Activated B cell treated with CpG ODN at 0.5 μM for 24 hours (primary cell): ENCODE results near the gene SERTAD3. TPM values are rescaled to one million over a fixed set of nuclear protein-coding genes. Genes with fewer than 3 reads are reported as not detected.
"Not testable (repeated sequence)": the region's sequence is repeated elsewhere in the genome, so short reads cannot be mapped to it uniquely, and the experiment has no call there.

Experiments
- ATAC-seq: fragments of 200-7000 bp; cut with Tn5 transposase; one replicate; pipeline ENCODE4 v1.10.0; 2021; ENCODE audit warnings: low read depth, mild to moderate bottlenecking, moderate library complexity
- CTCF ChIA-PET: fragments of 350-600 bp; sonication (Branson Sonifier 250); formaldehyde crosslinking; loops from one replicate; lab custom pipeline; 2021; ENCODE audit warnings: antibody characterized with exemption; lab: Charles Lee
- POLR2A ChIA-PET: fragments of 350-600 bp; sonication (Branson Sonifier 250); formaldehyde crosslinking; loops from one replicate; lab custom pipeline; 2021; ENCODE audit warnings: antibody characterized with exemption; lab: Charles Lee
- DNase-seq: peaks from one replicate; pipeline ENCODE4 v3.0.0; 2022
- H3K27ac Mint-ChIP-seq: one replicate; pipeline ENCODE4 v1.8.0; 2020; ENCODE audit warnings: mixed read lengths
- H3K27me3 Mint-ChIP-seq: one replicate; pipeline ENCODE4 v1.8.0; 2021; ENCODE audit warnings: mixed read lengths
- H3K36me3 Mint-ChIP-seq: one replicate; pipeline ENCODE4 v1.8.0; 2021; ENCODE audit warnings: low read depth, mixed read lengths
- H3K4me1 Mint-ChIP-seq: one replicate; pipeline ENCODE4 v1.8.0; 2021; ENCODE audit warnings: mixed read lengths
- H3K4me3 Mint-ChIP-seq: one replicate; pipeline ENCODE4 v1.8.0; 2020; ENCODE audit warnings: mild to moderate bottlenecking, mixed read lengths
- H3K9me3 Mint-ChIP-seq: one replicate; pipeline ENCODE4 v1.8.0; 2020; ENCODE audit warnings: mixed read lengths
- CTCF ChIP-seq: fragments of 200-600 bp; IDR thresholded peaks from one replicate; pipeline ENCODE4 v1.8.0; 2022; ENCODE audit warnings: antibody characterized with exemption, mild to moderate bottlenecking
- intact Hi-C: fragments of 100-400 bp; cut with micrococcal nuclease; formaldehyde crosslinking; loops from one replicate; pipeline ENCODE4 v1.15.1; 2024
- total RNA-seq: library from RNA; stranded (reverse); gene quantifications from 2 replicates; pipeline ENCODE4 v1.2.3, GENCODE V29; 2022

The SERTAD3 gene
- total RNA-seq, 1 donor from 2014 or later: 48.4 TPM

GRCh38 chr19:40461669-40462221 is 17.6 kb upstream of the SERTAD3 start:
- ATAC-seq: no peak
- TF ChIP-seq CTCF: no peak
- peak overlapping the region; percentile 2 for H3K4me3 Mint-ChIP-seq
- ChIA-PET POLR2A (interaction anchor here (0.7 to 5.0 kb wide), 3 partner anchors 18 to 41 kb away, joined by 4 to 42 read pairs (median 7); partner anchors contain the start of genes SERTAD1 and SERTAD3), CTCF (interaction anchor here (1.0 kb wide), 1 partner anchor 19 kb away, joined by 3 read pairs; no protein-coding TSS in a partner anchor)
- no peaks in the 10 kb centered on the region for H3K9me3 Mint-ChIP-seq
- intact Hi-C loops: no loop called here
- no peak for DNase-seq
- H3K27ac Mint-ChIP-seq: peak overlapping the region; percentile 6
- H3K27me3 Mint-ChIP-seq: peaks cover 7% of the 10 kb centered on the region
- peaks cover 36% of the 10 kb centered on the region for H3K4me1 Mint-ChIP-seq
- H3K36me3 Mint-ChIP-seq: peaks cover 2% of the 10 kb centered on the region

- H3K4me3 Mint-ChIP-seq: no peak overlapping the region
- ChIA-PET CTCF (interaction anchor here (1.0 kb wide), 1 partner anchor 40 kb away, joined by 3 read pairs; no protein-coding TSS in a partner anchor), POLR2A (no interaction called here)
- H3K4me1 Mint-ChIP-seq: peaks cover 20% of the 10 kb centered on the region
- TF ChIP-seq CTCF: no peak
- DNase-seq: no peak
- intact Hi-C loops: no loop called here
- no peak for ATAC-seq
- H3K9me3 Mint-ChIP-seq: no peaks in the 10 kb centered on the region
- H3K36me3 Mint-ChIP-seq: peaks cover 2% of the 10 kb centered on the region
- no peak overlapping the region for H3K27ac Mint-ChIP-seq
- no peaks in the 10 kb centered on the region for H3K27me3 Mint-ChIP-seq
Observed at GRCh38 chr19:40460185-40460584, 16.1 kb upstream of the SERTAD3 start.

DNA sequence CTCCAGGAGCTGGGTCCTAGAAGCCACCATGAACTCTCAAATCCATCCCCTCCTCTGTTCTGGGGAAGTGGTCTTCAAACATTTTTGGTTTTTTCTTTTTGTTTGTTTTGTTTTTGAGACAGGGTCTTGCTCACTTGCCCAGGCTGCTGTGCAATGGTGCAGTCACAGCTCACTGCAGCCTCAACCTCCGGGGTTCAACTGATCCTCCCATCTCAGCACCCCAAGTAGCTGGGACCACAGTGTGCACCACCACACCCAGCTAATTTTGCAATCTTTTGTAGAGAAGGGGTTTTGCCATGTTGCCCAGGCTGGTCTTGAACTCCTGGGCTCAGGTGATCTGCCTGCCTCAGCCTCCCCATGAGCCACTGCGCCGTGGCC is 14.5 kb upstream of the SERTAD3 start:
- no peak overlapping the region for H3K4me3 Mint-ChIP-seq
- ChIA-PET POLR2A (no interaction called here), CTCF (no interaction called here)
- DNase-seq (no peak), ATAC-seq (no peak)
- H3K9me3 Mint-ChIP-seq: no peaks in the 10 kb centered on the region
- intact Hi-C loops: no loop called here
- H3K27me3 Mint-ChIP-seq: no peaks in the 10 kb centered on the region
- H3K4me1 Mint-ChIP-seq: peaks cover 14% of the 10 kb centered on the region
- TF ChIP-seq CTCF: no peak
- peaks cover 2% of the 10 kb centered on the region for H3K36me3 Mint-ChIP-seq
- H3K27ac Mint-ChIP-seq: no peak overlapping the region

DNA sequence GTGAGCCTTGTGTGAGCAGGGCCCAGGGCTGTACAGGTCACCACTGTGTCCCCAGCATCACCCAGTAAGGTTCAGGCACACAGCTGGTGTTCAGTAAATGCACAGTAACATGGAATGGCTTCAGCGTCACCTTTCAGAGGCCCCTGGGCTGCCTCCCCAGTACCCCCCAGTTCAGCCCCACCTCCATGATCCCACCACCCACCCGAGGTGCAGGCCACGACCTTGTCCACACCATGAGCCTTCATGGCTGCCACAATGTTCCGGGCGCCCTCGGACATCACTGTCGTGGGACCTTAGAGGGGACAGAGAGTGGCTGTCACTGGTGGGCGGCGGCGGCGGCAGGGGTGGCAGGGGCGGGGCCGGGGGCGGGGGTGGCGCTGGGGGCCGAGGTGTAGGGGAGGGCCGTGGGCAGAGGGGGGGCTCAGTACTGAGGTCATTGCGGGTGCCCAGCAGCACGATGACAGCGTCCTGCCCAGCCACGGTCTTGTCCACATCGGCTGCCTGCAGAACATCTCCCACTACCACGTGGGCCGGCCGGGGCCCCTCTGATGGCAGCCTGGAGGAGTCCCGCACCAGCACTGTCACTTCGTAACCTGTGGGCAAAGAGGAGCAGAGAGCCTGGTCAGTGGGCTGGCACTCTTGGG is 13.9 kb upstream of the SERTAD3 start:
- DNase-seq (no peak), ATAC-seq (no peak)
- H3K27ac Mint-ChIP-seq: no peak overlapping the region
- H3K36me3 Mint-ChIP-seq: peaks cover 2% of the 10 kb centered on the region
- ChIA-PET CTCF (no interaction called here), POLR2A (no interaction called here)
- TF ChIP-seq CTCF: no peak
- H3K27me3 Mint-ChIP-seq: no peaks in the 10 kb centered on the region
- H3K4me1 Mint-ChIP-seq: peaks cover 14% of the 10 kb centered on the region
- H3K9me3 Mint-ChIP-seq: no peaks in the 10 kb centered on the region
- no peak overlapping the region for H3K4me3 Mint-ChIP-seq
- intact Hi-C loops: no loop called here

GRCh38 chr19:40457048-40457447 is 12.9 kb upstream of the SERTAD3 start:
- ChIA-PET POLR2A (no interaction called here), CTCF (interaction anchor here (1.7 kb wide), 1 partner anchor 14 kb away, joined by 4 read pairs; no protein-coding TSS in a partner anchor)
- H3K27me3 Mint-ChIP-seq: no peaks in the 10 kb centered on the region
- H3K9me3 Mint-ChIP-seq: no peaks in the 10 kb centered on the region
- no peak for ATAC-seq
- H3K4me3 Mint-ChIP-seq: no peak overlapping the region
- peaks cover 2% of the 10 kb centered on the region for H3K36me3 Mint-ChIP-seq
- no peak for TF ChIP-seq CTCF
- DNase-seq: no peak
- intact Hi-C loops: no loop called here
- no peak overlapping the region for H3K27ac Mint-ChIP-seq
- peaks cover 11% of the 10 kb centered on the region for H3K4me1 Mint-ChIP-seq

- DNase-seq, ATAC-seq, intact Hi-C loops, H3K36me3 Mint-ChIP-seq, H3K9me3 Mint-ChIP-seq, H3K27me3 Mint-ChIP-seq, H3K27ac Mint-ChIP-seq, POLR2A ChIA-PET, H3K4me3 Mint-ChIP-seq, H3K4me1 Mint-ChIP-seq: not testable (repeated sequence)
- CTCF ChIA-PET: interaction anchor here (1.3 to 1.7 kb wide), 2 partner anchors 10 to 34 kb away, joined by 4 to 8 read pairs; no protein-coding TSS in a partner anchor
Observed at GRCh38 chr19:40453943-40454342, 9.8 kb upstream of the SERTAD3 start.
